ENCODE data around the gene DUSP7. TPM values are rescaled to one million over a fixed set of nuclear protein-coding genes. Genes with fewer than 3 reads are reported as not detected.
A peak's percentile ranks its signal among the peaks of the same experiment; 100 is the strongest.

DUSP7 gene
- polyA plus RNA-seq, 3 donors, result 2.8 to 36.8 (median 3.9) TPM

- no peaks in the 10 kb centered on the region for H3K9me3 Mint-ChIP-seq
- intact Hi-C loops (cut with micrococcal nuclease), result no loop called here
- Histone ChIP-seq H3K4me2 (replicated peaks; ENCODE audit: extremely low read depth, low read length, poor library complexity, severe bottlenecking) (no peak overlapping the region), H3K79me2 (ENCODE audit: insufficient read depth, low read length) (no peaks in the 10 kb centered on the region), H4K20me1 (ENCODE audit: insufficient read depth, low read length) (no peaks in the 10 kb centered on the region), H3K4me3 (replicated peaks in 1 of 3; ENCODE audit: low read depth in 2 of 3, low read length in 3 of 3) (no peak overlapping the region), H3K9ac (ENCODE audit: insufficient read depth, low read length, poor library complexity, severe bottlenecking) (no peak overlapping the region), H3K9me3 (replicated peaks in 1 of 2; ENCODE audit: control insufficient read depth in 1 of 2, insufficient read depth in 1 of 2, low read length in 2 of 2) (no peaks in the 10 kb centered on the region), H3K27me3 (ENCODE audit: control insufficient read depth in 2 of 2, insufficient read depth in 2 of 2, low read length in 2 of 2) (no peaks in the 10 kb centered on the region), H2AFZ (ENCODE audit: insufficient read depth, low read depth, low read length, poor library complexity, severe bottlenecking) (no peak overlapping the region), H3K4me1 (ENCODE audit: control insufficient read depth in 1 of 2, insufficient read depth in 2 of 2, low read length in 2 of 2) (peaks cover 0 to 5% of the 10 kb centered on the region in 2 donors), H3K36me3 (replicated peaks in 1 of 2; ENCODE audit: control insufficient read depth in 1 of 2, insufficient read depth in 2 of 2, low read length in 2 of 2) (peaks cover 2 to 23% of the 10 kb centered on the region in 2 donors), H3K27ac (ENCODE audit: low read depth in 1 of 2, low read length in 2 of 2) (peak overlapping the region in 1 of 2 donors; percentile 33)
- 0% methylated on average over 1 of the region's 3 CpGs for WGBS (ENCODE audit: insufficient coverage)
- peaks cover 0 to 3% (median 1%) of the 10 kb centered on the region in 3 donors for H3K27me3 Mint-ChIP-seq (ENCODE audit: low read depth in 3 of 3)
- no peak for TF ChIP-seq CTCF (IDR thresholded peaks at IDR 0.05)
- no peak overlapping the region for H3K4me3 Mint-ChIP-seq
- H3K27ac Mint-ChIP-seq, result peak overlapping the region in 4 of 7 donors; percentile 20 to 66 (median 48)
- H3K4me1 Mint-ChIP-seq, result peaks cover 12% of the 10 kb centered on the region
- DNase-seq, result no peak
- peaks cover 20 to 53% of the 10 kb centered on the region in 2 donors for H3K36me3 Mint-ChIP-seq
These were observed 21.6 kb upstream of the DUSP7 start for GRCh38 chr3:52077925-52078324.

GRCh38 chr3:52076896-52077780 lies 20.8 kb upstream of the DUSP7 start:
- 95% methylated on average over 10 of the region's 14 CpGs for WGBS (ENCODE audit: insufficient coverage)
- H3K4me3 Mint-ChIP-seq, result no peak overlapping the region
- H3K9ac ChIP-seq (ENCODE audit: insufficient read depth, low read length, poor library complexity, severe bottlenecking), result no peak overlapping the region

More at GRCh38 chr3:52076896-52077780, 20.8 kb upstream of the DUSP7 start:
- Histone ChIP-seq H4K20me1 (ENCODE audit: insufficient read depth, low read length) (no peaks in the 10 kb centered on the region), H3K79me2 (ENCODE audit: insufficient read depth, low read length) (no peaks in the 10 kb centered on the region), H3K4me3 (replicated peaks in 1 of 3; ENCODE audit: low read depth in 2 of 3, low read length in 3 of 3) (no peak overlapping the region), H3K9me3 (replicated peaks in 1 of 2; ENCODE audit: control insufficient read depth in 1 of 2, insufficient read depth in 1 of 2, low read length in 2 of 2) (no peaks in the 10 kb centered on the region), H3K36me3 (replicated peaks in 1 of 2; ENCODE audit: control insufficient read depth in 1 of 2, insufficient read depth in 2 of 2, low read length in 2 of 2) (peaks cover 2 to 23% of the 10 kb centered on the region in 2 donors), H3K4me1 (ENCODE audit: control insufficient read depth in 1 of 2, insufficient read depth in 2 of 2, low read length in 2 of 2) (peaks cover 3 to 5% of the 10 kb centered on the region in 2 donors), H3K27me3 (ENCODE audit: control insufficient read depth in 2 of 2, insufficient read depth in 2 of 2, low read length in 2 of 2) (no peaks in the 10 kb centered on the region), H3K27ac (ENCODE audit: low read depth in 1 of 2, low read length in 2 of 2) (peak overlapping the region in 1 of 2 donors; percentile 33), H2AFZ (ENCODE audit: insufficient read depth, low read depth, low read length, poor library complexity, severe bottlenecking) (no peak overlapping the region), H3K4me2 (replicated peaks; ENCODE audit: extremely low read depth, low read length, poor library complexity, severe bottlenecking) (no peak overlapping the region)
- intact Hi-C loops (cut with micrococcal nuclease), result no loop called here
- peaks cover 20 to 48% of the 10 kb centered on the region in 2 donors for H3K36me3 Mint-ChIP-seq
- TF ChIP-seq CTCF (IDR thresholded peaks at IDR 0.05), result no peak
- DNase-seq, result peak in 1 of 3 donors; percentile 33
- H3K9me3 Mint-ChIP-seq, result no peaks in the 10 kb centered on the region
- peaks cover 0 to 3% (median 3%) of the 10 kb centered on the region in 3 donors for H3K27me3 Mint-ChIP-seq (ENCODE audit: low read depth in 3 of 3)
- peak overlapping the region in 2 of 7 donors; percentile 50 to 72 for H3K27ac Mint-ChIP-seq
- peaks cover 13% of the 10 kb centered on the region for H3K4me1 Mint-ChIP-seq
